ENCODE data around the gene TMEM147. TPM values are rescaled to one million over a fixed set of nuclear protein-coding genes. Genes with fewer than 3 reads are reported as not detected.

Gene TMEM147
- total and polyA plus RNA-seq, 2 of the 4 experiments (the other 2 are of a cell fraction), result 67.6 to 108 TPM

- in situ Hi-C loops (cut with MboI; ENCODE audit: low sequenced_read_pairs) (no loop called here), dilution Hi-C loops (cut with HindIII; ENCODE audit: low sequenced_read_pairs, unreplicated experiment) (no loop called here), intact Hi-C loops (cut with micrococcal nuclease) (no loop called here)
- Histone ChIP-seq H3K4me3 (ENCODE audit: insufficient read depth, low read depth, low read length) (no peak within 1 kb of the TSS), H2BK20ac (ENCODE audit: low read depth, low read length) (no peak within 1 kb of the TSS), H3K9me3 (ENCODE audit: control insufficient read depth, insufficient read depth, low read length) (no peaks in the 10 kb centered on the region), H3K9ac (ENCODE audit: low read depth, low read length) (no peak within 1 kb of the TSS), H3K4me2 (ENCODE audit: low read depth, low read length) (no peak within 1 kb of the TSS), H2BK5ac (ENCODE audit: low read depth, low read length, poor library complexity, severe bottlenecking) (no peak within 1 kb of the TSS), H4K5ac (ENCODE audit: low read depth, low read length) (no peak within 1 kb of the TSS), H4K20me1 (ENCODE audit: insufficient read depth, low read length) (no peaks in the 10 kb centered on the region), H2AK5ac (ENCODE audit: low read depth, low read length) (no peak within 1 kb of the TSS), H3K9me1 (ENCODE audit: insufficient read depth, low read length) (0 out of 2 replicates have a peak, but pooled peaks cover under 1% of the 10 kb centered on the region), H2BK120ac (ENCODE audit: low read depth, low read length) (no peak within 1 kb of the TSS), H2BK15ac (ENCODE audit: low read depth, low read length) (no peak within 1 kb of the TSS), H2AK9ac (replicated peaks; ENCODE audit: low read depth, low read length, poor library complexity) (no peak within 1 kb of the TSS), H3K4ac (ENCODE audit: low read depth, low read length) (no peak within 1 kb of the TSS), H2AFZ (replicated peaks; ENCODE audit: low read length, poor library complexity) (no peak within 1 kb of the TSS), H3K18ac (ENCODE audit: low read depth, low read length) (no peak within 1 kb of the TSS), H3K14ac (replicated peaks; ENCODE audit: low read depth, low read length) (no peak within 1 kb of the TSS), H3K4me1 (ENCODE audit: control insufficient read depth, insufficient read depth, low read length) (no peaks in the 10 kb centered on the region), H3K56ac (ENCODE audit: extremely low read depth, insufficient read depth, low read length) (no peak within 1 kb of the TSS), H4K91ac (ENCODE audit: insufficient read depth, low read depth, low read length) (no peak within 1 kb of the TSS), H3K27me3 (ENCODE audit: control insufficient read depth, insufficient read depth, low read length) (peaks cover 35% of the 10 kb centered on the region), H3K36me3 (ENCODE audit: control insufficient read depth, insufficient read depth, low read length) (no peaks in the 10 kb centered on the region), H3K79me1 (ENCODE audit: low read depth in 1 of 2, low read length in 2 of 2) (no peaks in the 10 kb centered on the region), H3K27ac (ENCODE audit: insufficient read depth, low read length) (no peak within 1 kb of the TSS), H3K23ac (ENCODE audit: low read depth, low read length) (no peak within 1 kb of the TSS), H4K8ac (ENCODE audit: low read depth in 2 of 2, low read length in 2 of 2) (no peak within 1 kb of the TSS)
- TF ChIP-seq POLR2A (IDR thresholded peaks at IDR 0.05; ENCODE audit: low read depth, low read length), result no peak
- TF ChIP-seq RAD21 (IDR thresholded peaks at IDR 0.05; ENCODE audit: low read length), result no peak
- TF ChIP-seq RCOR1 (IDR thresholded peaks at IDR 0.05; ENCODE audit: insufficient replicate concordance, low read length), result no peak
- TF ChIP-seq BHLHE40 (IDR thresholded peaks at IDR 0.05; ENCODE audit: low read depth, low read length), result no peak
- TF ChIP-seq RFX5 (IDR thresholded peaks at IDR 0.05; ENCODE audit: low read depth, low read length), result no peak
- no peak for TF ChIP-seq FOS (IDR thresholded peaks at IDR 0.05; ENCODE audit: low read depth, low read length)
- no peak for TF ChIP-seq MAFK (IDR thresholded peaks at IDR 0.05; ENCODE audit: low read depth, low read length)
- no peak for TF ChIP-seq CEBPB (IDR thresholded peaks at IDR 0.05; ENCODE audit: low read depth, low read length)
- no peak for TF ChIP-seq SMC3 (IDR thresholded peaks at IDR 0.05; ENCODE audit: low read depth, low read length)
- TF ChIP-seq, protein P1, sequence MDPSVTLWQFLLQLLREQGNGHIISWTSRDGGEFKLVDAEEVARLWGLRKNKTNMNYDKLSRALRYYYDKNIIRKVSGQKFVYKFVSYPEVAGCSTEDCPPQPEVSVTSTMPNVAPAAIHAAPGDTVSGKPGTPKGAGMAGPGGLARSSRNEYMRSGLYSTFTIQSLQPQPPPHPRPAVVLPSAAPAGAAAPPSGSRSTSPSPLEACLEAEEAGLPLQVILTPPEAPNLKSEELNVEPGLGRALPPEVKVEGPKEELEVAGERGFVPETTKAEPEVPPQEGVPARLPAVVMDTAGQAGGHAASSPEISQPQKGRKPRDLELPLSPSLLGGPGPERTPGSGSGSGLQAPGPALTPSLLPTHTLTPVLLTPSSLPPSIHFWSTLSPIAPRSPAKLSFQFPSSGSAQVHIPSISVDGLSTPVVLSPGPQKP (IDR thresholded peaks at IDR 0.05; ENCODE audit: borderline replicate concordance, low read depth, low read length), result no peak
- no peak for TF ChIP-seq MXI1 (IDR thresholded peaks at IDR 0.05; ENCODE audit: borderline replicate concordance, low read depth, low read length)
- TF ChIP-seq MAZ (IDR thresholded peaks at IDR 0.05; ENCODE audit: borderline replicate concordance, low read depth, low read length), result no peak
- TF ChIP-seq, protein P2, sequence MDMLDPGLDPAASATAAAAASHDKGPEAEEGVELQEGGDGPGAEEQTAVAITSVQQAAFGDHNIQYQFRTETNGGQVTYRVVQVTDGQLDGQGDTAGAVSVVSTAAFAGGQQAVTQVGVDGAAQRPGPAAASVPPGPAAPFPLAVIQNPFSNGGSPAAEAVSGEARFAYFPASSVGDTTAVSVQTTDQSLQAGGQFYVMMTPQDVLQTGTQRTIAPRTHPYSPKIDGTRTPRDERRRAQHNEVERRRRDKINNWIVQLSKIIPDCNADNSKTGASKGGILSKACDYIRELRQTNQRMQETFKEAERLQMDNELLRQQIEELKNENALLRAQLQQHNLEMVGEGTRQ (IDR thresholded peaks at IDR 0.05; ENCODE audit: low read depth, low read length), result no peak
- TF ChIP-seq, protein P3, sequence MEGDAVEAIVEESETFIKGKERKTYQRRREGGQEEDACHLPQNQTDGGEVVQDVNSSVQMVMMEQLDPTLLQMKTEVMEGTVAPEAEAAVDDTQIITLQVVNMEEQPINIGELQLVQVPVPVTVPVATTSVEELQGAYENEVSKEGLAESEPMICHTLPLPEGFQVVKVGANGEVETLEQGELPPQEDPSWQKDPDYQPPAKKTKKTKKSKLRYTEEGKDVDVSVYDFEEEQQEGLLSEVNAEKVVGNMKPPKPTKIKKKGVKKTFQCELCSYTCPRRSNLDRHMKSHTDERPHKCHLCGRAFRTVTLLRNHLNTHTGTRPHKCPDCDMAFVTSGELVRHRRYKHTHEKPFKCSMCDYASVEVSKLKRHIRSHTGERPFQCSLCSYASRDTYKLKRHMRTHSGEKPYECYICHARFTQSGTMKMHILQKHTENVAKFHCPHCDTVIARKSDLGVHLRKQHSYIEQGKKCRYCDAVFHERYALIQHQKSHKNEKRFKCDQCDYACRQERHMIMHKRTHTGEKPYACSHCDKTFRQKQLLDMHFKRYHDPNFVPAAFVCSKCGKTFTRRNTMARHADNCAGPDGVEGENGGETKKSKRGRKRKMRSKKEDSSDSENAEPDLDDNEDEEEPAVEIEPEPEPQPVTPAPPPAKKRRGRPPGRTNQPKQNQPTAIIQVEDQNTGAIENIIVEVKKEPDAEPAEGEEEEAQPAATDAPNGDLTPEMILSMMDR (conservative IDR thresholded peaks at IDR 0.05; ENCODE audit: low read depth, low read length), result no peak
- TF ChIP-seq CHD1 (IDR thresholded peaks at IDR 0.05; ENCODE audit: low read depth, low read length), result no peak
- no peak for TF ChIP-seq NFE2L2 (IDR thresholded peaks at IDR 0.05; ENCODE audit: low read depth, low read length)
- ATAC-seq (ENCODE audit: low read depth), result no peak
- ChIA-PET POLR2A (ENCODE audit: unreplicated experiment) (no interaction called here), CTCF (no interaction called here)
- BruUV-seq (replicated peaks), result no TSS peak
- WGBS, 2 experiments (ENCODE audit: extremely low coverage in 2 of 2, insufficient read length in 1 of 2), result 89% methylated on average over 4 of the region's 15 CpGs; no CpG with 5 or more reads in 1 of the 2 experiments
- DNase-seq, result no peak
Observed at GRCh38 chr19:35563207-35563829, 17.9 kb downstream of the TMEM147 start, which contains the start of gene ATP4A. Gene ATP4A (minus strand): TSS chr19:35563658. CDS start chr19:35563629, 29 bp downstream.
